Lower lobe of right lung (tissue), 2 donors: ENCODE data around the gene MCTP1. TPM values are rescaled to one million over a fixed set of nuclear protein-coding genes. Genes with fewer than 3 reads are reported as not detected.

Source experiments
- ATAC-seq, 2 donors: fragments of 200-7000 bp; cut with Tn5 transposase; one replicate each; pipeline ENCODE4 v1.9.1; 2020 to 2022; ENCODE audit warnings: mild to moderate bottlenecking in 2 of 2, moderate library complexity in 2 of 2
- DNase-seq: peaks from one replicate; pipeline ENCODE4 v3.0.0-alpha.2; 2020
- H3K27ac ChIP-seq: fragments of 200-600 bp; one replicate; pipeline ENCODE4 v1.8.0; 2022
- H3K27me3 ChIP-seq: fragments of 200-600 bp; one replicate; pipeline ENCODE4 v1.8.0; 2022; ENCODE audit warnings: low read depth
- H3K36me3 ChIP-seq: fragments of 200-600 bp; one replicate; pipeline ENCODE4 v1.8.0; 2022; ENCODE audit warnings: mild to moderate bottlenecking
- H3K4me1 ChIP-seq: fragments of 200-600 bp; one replicate; pipeline ENCODE4 v1.8.0; 2022
- H3K4me3 ChIP-seq: fragments of 200-600 bp; one replicate; pipeline ENCODE4 v1.8.0; 2022; ENCODE audit warnings: mild to moderate bottlenecking
- H3K9me3 ChIP-seq: fragments of 200-600 bp; one replicate; pipeline ENCODE4 v1.8.0; 2022
- intact Hi-C: fragments of 100-400 bp; cut with DNase I; formaldehyde crosslinking; loops from one replicate; pipeline ENCODE4 v1.11.0; 2022
- total RNA-seq: library from RNA; stranded (reverse); fragmentation: NEBNext Ultra II Directional; extraction: Animal tissue kit (Norgen Biotek cat#: 25700); gene quantifications from one replicate; pipeline ENCODE4 v1.2.1, GENCODE V29; 2021
- TF ChIP-seq, protein P1 (sequence below): fragments of 200-600 bp; IDR thresholded peaks from one replicate; pipeline ENCODE4 v1.8.0; 2022; ENCODE audit warnings: antibody characterized with exemption, mild to moderate bottlenecking
- donor health status: DM: no; HTN: yes; CAD: no; lungs with severe emphysema.

The MCTP1 gene
- total RNA-seq, 1 donor from 2014 or later, result 38.7 TPM

- DNase-seq, result no peak
- no peak for ATAC-seq
- TF ChIP-seq, protein P1, sequence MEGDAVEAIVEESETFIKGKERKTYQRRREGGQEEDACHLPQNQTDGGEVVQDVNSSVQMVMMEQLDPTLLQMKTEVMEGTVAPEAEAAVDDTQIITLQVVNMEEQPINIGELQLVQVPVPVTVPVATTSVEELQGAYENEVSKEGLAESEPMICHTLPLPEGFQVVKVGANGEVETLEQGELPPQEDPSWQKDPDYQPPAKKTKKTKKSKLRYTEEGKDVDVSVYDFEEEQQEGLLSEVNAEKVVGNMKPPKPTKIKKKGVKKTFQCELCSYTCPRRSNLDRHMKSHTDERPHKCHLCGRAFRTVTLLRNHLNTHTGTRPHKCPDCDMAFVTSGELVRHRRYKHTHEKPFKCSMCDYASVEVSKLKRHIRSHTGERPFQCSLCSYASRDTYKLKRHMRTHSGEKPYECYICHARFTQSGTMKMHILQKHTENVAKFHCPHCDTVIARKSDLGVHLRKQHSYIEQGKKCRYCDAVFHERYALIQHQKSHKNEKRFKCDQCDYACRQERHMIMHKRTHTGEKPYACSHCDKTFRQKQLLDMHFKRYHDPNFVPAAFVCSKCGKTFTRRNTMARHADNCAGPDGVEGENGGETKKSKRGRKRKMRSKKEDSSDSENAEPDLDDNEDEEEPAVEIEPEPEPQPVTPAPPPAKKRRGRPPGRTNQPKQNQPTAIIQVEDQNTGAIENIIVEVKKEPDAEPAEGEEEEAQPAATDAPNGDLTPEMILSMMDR, result no peak
Measured at GRCh38 chr5:94870511-94871183, 414.2 kb downstream of the MCTP1 start.

DNA sequence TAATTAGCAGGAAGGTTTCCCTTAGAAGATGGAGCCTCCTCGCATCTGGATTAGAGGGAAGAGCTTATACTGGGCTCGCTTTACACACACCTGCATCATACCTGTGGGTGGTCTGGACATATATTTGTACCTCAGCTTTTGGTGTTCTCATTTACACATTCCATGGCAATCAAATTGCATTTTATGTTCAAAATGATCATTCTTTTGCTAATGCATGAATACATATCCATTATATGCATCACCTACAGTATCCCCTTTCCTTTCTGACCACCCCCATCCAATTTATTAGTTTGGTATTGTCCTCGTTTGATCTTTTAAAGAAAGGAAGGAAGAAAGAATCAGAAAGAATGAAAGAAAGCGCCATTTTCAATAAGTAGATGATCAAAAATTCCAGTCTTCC lies 415.0 kb downstream of the MCTP1 start:
- H3K27me3 ChIP-seq, result no peaks in the 10 kb centered on the region
- H3K4me3 ChIP-seq, result no peak overlapping the region
- intact Hi-C loops, result no loop called here
- peaks cover 4% of the 10 kb centered on the region for H3K36me3 ChIP-seq
- no peak for DNase-seq
- TF ChIP-seq, protein P1, result no peak
- H3K27ac ChIP-seq, result no peak overlapping the region
- no peaks in the 10 kb centered on the region for H3K4me1 ChIP-seq
- H3K9me3 ChIP-seq, result no peaks in the 10 kb centered on the region
- ATAC-seq, result no peak

More at GRCh38 chr5:94870511-94871183, 414.2 kb downstream of the MCTP1 start:
- intact Hi-C loops, result no loop called here
- H3K27me3 ChIP-seq, result no peaks in the 10 kb centered on the region
- H3K4me1 ChIP-seq, result no peaks in the 10 kb centered on the region
- no peaks in the 10 kb centered on the region for H3K9me3 ChIP-seq
- H3K36me3 ChIP-seq, result peaks cover 4% of the 10 kb centered on the region
- H3K27ac ChIP-seq, result no peak overlapping the region
- H3K4me3 ChIP-seq, result no peak overlapping the region

GRCh38 chr5:94863951-94864350 lies 420.9 kb downstream of the MCTP1 start:
- H3K4me3 ChIP-seq, result no peak overlapping the region
- no peaks in the 10 kb centered on the region for H3K9me3 ChIP-seq
- DNase-seq (no peak), ATAC-seq (no peak)
- TF ChIP-seq, protein P1, result no peak
- no peak overlapping the region for H3K27ac ChIP-seq
- no peaks in the 10 kb centered on the region for H3K36me3 ChIP-seq
- intact Hi-C loops, result no loop called here
- H3K27me3 ChIP-seq, result no peaks in the 10 kb centered on the region
- no peaks in the 10 kb centered on the region for H3K4me1 ChIP-seq

DNA sequence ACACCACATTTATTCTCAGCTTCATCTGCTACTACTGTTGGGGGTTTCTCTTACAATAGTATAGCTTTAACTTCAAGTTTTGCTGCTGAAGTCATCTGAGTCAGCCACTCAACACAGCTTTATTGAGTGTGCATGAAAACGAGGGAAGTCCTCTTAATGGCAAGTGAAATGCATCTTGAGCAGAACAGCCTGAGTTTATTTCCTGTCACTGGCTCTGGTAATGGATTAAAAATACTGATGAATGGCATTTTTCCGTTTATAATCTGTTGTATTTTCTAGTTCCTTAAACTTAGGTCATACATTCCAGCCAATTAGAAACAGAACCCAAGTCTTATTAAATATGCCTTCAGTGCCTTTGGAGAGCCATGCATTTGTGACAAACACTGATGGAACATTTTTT lies 427.8 kb downstream of the MCTP1 start:
- intact Hi-C loops, result no loop called here
- no peaks in the 10 kb centered on the region for H3K9me3 ChIP-seq
- no peak for ATAC-seq
- TF ChIP-seq, protein P1, result no peak
- no peaks in the 10 kb centered on the region for H3K27me3 ChIP-seq
- peaks cover 3% of the 10 kb centered on the region for H3K36me3 ChIP-seq
- DNase-seq, result no peak
- no peaks in the 10 kb centered on the region for H3K4me1 ChIP-seq
- H3K4me3 ChIP-seq, result no peak overlapping the region
- no peak overlapping the region for H3K27ac ChIP-seq

- H3K9me3 ChIP-seq, result no peaks in the 10 kb centered on the region
- H3K4me1 ChIP-seq, result no peaks in the 10 kb centered on the region
- no peak overlapping the region for H3K27ac ChIP-seq
- peaks cover 3% of the 10 kb centered on the region for H3K36me3 ChIP-seq
- intact Hi-C loops, result no loop called here
- ATAC-seq, result no peak
- TF ChIP-seq, protein P1, result no peak
- no peak for DNase-seq
- no peaks in the 10 kb centered on the region for H3K27me3 ChIP-seq
- no peak overlapping the region for H3K4me3 ChIP-seq
Measured at GRCh38 chr5:94856257-94856800, 428.6 kb downstream of the MCTP1 start.
